ENCODE results near the gene NTRK3.
"Not testable (repeated sequence)": the region's sequence is repeated elsewhere in the genome, so short reads cannot be mapped to it uniquely, and the experiment has no call there.

Gene NTRK3

GRCh38 chr15:87877114-87877810 lies 379.3 kb downstream of the NTRK3 start:
- peak; percentile 54 for DNase-seq (ENCODE audit: low read depth in 2 of 2)

- peak; percentile 37 to 41 for DNase-seq (ENCODE audit: low read depth in 2 of 2)
Observed at GRCh38 chr15:87874896-87875711, 381.4 kb downstream of the NTRK3 start.

- DNase-seq (ENCODE audit: low read depth in 2 of 2), result no peak
Observed at GRCh38 chr15:87873516-87873915, 383.0 kb downstream of the NTRK3 start.

GRCh38 chr15:87871731-87872320 lies 384.7 kb downstream of the NTRK3 start:
- DNase-seq (ENCODE audit: low read depth in 2 of 2), result peak; percentile 30 to 36

- DNase-seq (ENCODE audit: low read depth in 2 of 2), result peak; percentile 47 to 58
Observed at GRCh38 chr15:87871258-87871681, 385.3 kb downstream of the NTRK3 start.

DNA sequence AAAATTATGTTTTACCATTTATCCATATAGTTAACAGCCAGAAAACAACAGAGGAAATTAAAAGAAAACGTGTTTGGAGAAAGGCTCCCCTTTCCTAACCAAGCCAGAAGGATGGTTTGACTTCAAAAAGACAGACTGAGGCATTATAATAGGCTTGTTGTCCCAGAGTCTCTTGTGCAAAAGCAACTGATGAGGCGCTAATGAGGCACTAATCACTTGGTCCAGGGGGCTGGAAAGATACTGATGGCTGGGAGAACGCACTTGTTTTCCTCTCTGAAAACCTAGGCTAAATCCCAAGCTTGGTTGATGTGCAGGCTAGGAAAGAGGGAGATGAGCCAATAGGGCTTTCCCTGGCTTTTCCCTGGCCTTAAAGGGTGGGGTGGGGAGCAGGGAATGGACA lies 389.6 kb downstream of the NTRK3 start:
- DNase-seq (ENCODE audit: low read depth in 2 of 2), result no peak

DNA sequence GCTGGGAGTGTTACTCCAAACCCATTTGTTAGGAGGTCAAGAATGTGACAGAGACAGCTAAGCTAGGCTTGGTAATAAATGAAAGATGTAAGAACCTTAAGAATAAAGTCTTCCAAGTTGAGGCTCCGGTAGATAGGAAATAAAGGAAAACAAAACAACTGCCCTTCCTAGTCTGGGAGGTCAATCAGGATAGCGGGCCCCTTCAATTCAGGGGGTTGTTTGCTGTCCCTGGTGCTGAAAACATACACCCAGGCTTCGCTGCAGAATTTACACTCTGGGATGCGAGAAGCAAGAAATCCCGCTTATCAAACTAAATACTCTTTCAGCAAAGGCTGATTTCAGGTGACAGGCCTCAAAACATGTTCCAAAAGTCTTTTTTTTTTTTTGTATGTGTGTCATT lies 393.4 kb downstream of the NTRK3 start:
- no peak for DNase-seq (ENCODE audit: low read depth in 2 of 2)

GRCh38 chr15:87860743-87861142 lies 395.8 kb downstream of the NTRK3 start:
- no peak for DNase-seq (ENCODE audit: low read depth in 2 of 2)

- no peak for DNase-seq (ENCODE audit: low read depth in 2 of 2)
Observed at GRCh38 chr15:87858651-87859050, 397.9 kb downstream of the NTRK3 start.

GRCh38 chr15:87851497-87851896 lies 405.0 kb downstream of the NTRK3 start:
- no peak for DNase-seq (ENCODE audit: low read depth in 2 of 2)

GRCh38 chr15:87850916-87851315 lies 405.6 kb downstream of the NTRK3 start:
- DNase-seq (ENCODE audit: low read depth in 2 of 2), result no peak

GRCh38 chr15:87849181-87849580 lies 407.4 kb downstream of the NTRK3 start:
- DNase-seq (ENCODE audit: low read depth in 2 of 2), result no peak

DNA sequence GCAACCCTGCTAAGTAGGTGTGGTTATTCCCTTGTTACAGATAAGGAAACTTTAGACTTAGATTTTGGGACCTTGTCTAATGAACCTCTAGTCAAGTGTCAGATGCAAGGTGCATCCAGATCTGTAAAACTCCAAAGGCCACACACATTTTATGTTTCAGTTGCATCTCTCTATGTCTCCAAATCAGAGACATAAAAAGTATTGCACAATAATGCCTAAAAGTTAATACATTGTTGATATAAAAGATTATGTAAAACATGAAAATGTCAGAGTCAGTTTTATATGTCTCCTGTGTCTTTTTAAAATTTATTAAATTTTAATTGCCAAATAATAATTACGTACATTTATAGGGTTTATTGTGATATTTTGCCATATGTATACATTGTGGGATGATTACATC lies 408.5 kb downstream of the NTRK3 start:
- DNase-seq (ENCODE audit: low read depth in 2 of 2), result no peak

GRCh38 chr15:87846746-87847145 lies 409.8 kb downstream of the NTRK3 start:
- no peak for DNase-seq (ENCODE audit: low read depth in 2 of 2)

GRCh38 chr15:87843312-87843711 lies 413.2 kb downstream of the NTRK3 start:
- DNase-seq (ENCODE audit: low read depth in 2 of 2), result no peak

DNA sequence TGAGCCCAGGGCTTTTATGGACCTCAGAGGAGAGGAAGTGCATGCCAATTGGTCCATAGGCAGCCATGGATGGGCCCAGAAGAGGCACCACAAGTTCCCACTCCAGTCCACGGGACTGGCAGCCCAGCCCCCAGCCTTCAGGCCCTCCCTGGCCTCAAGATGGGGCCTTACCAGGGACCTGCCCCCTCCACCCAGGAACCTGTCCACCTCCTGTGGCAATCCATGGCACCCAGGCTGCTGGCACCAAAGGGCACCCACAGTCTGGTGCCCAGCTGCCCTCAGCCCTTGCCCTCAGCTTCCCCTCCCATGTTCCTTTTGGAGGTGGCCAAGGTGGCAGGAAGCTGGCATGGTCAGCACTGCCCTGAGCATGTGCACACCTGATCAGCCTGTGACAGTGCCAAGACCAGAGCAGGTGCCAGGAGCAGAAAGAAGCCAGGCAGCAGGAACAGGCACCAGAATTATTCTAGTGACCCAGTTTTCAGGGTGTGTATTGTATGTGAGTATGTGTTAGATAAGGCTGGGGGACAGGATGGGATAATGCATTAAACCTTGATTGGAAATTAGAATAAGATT lies 415.0 kb downstream of the NTRK3 start:
- DNase-seq (ENCODE audit: low read depth in 2 of 2), result no peak

GRCh38 chr15:87835830-87836229 lies 420.7 kb downstream of the NTRK3 start:
- not testable (repeated sequence) for DNase-seq (ENCODE audit: low read depth in 2 of 2)

- DNase-seq (ENCODE audit: low read depth in 2 of 2), result not testable (repeated sequence)
Observed at GRCh38 chr15:87833333-87833732, 423.2 kb downstream of the NTRK3 start.

GRCh38 chr15:87829332-87830050 lies 427.0 kb downstream of the NTRK3 start:
- no peak for DNase-seq (ENCODE audit: low read depth in 2 of 2)

DNA sequence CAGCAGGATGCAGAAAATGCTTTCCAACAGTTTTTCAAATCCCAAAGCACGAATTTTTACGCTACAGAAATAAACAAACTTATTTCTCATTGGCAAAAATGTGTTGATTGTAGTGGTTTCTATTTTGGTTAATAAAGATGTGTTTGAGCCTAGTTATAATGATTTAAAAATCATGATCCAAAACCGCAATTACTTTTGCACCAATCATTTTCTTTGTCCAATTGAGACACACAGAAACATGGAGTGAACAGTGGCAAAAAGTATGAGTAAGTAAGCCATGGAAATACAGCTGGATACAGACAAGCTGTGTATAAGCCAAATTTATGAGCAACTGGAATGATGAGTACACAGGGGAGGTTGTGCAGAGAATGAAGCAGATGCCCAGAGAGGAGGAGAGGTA lies 427.9 kb downstream of the NTRK3 start:
- DNase-seq (ENCODE audit: low read depth in 2 of 2), result no peak

GRCh38 chr15:87827131-87827530 lies 429.4 kb downstream of the NTRK3 start:
- DNase-seq (ENCODE audit: low read depth in 2 of 2), result no peak
